Erythroblast (primary cell): Measurements from ENCODE around the gene ZIK1.
A peak's percentile ranks its signal among the peaks of the same experiment; 100 is the strongest.

Experiments
- GATA1 ChIP-seq: IDR thresholded peaks from 2 replicates; pipeline ENCODE4 v1.6.1; 2011; ENCODE audit warnings: low read depth, mild to moderate bottlenecking, control low read depth, low read length, moderate library complexity
- POLR2A ChIP-seq: IDR thresholded peaks from 2 replicates; pipeline ENCODE4 v1.6.1; 2011; ENCODE audit warnings: mild to moderate bottlenecking, low read length

GRCh38 chr19:57583521-57584416 is at the start of gene ZIK1:
- peak; percentile 62 for TF ChIP-seq POLR2A
- TF ChIP-seq GATA1 = no peak
